Measurements from ENCODE around the gene SLC9A3. TPM values are rescaled to one million over a fixed set of nuclear protein-coding genes. Genes with fewer than 3 reads are reported as not detected.

Gene SLC9A3
- total RNA-seq, 6 experiments from 2014 or later = 0.63 to 1.00 (median 0.74) TPM

DNA sequence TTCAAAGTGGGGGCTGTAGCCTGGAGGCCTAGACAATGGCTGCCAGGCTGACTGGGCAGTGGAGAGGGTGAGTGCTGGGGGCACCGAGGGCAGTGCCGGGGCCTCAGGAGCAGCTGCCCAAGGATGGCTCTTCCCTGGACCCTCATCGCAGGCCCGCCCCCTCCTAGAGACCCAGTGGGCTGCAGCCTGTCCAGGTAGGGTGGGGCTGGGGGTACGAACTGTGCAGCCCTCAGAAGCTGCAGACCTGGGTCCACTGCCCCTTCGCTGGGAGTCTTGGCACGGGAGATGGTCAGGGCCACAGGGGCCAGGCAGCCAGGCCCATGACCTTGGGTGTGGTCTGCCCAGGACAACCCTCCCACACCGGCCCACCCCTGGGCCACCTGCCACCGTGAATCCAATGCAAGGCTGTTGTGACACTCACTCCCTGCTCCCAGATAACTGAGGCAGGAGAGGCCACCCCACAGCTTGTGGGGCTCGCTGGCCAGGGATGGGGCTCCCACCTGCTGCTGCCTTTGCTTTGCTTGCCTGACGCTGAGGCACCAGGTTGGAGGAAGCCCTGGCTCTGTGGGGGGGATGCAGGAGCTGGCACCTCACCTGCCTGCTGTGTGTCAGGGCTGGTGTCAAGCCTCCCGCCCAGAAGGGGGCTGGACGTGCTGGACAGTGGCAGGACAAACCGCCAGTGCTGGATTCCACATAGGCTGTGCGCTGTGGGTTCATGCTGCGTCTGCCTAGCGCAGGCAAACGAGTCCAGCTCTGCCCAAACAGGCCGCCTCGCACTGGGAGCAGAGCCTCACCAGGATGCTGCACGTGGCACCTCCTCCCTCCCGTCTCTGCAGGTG lies 23.1 kb upstream of the SLC9A3 start:
- H3K27me3 Mint-ChIP-seq (ENCODE audit: insufficient read depth) = peaks cover 24% of the 10 kb centered on the region
- no peak overlapping the region for H3K4me3 Mint-ChIP-seq
- TF ChIP-seq, protein P1, sequence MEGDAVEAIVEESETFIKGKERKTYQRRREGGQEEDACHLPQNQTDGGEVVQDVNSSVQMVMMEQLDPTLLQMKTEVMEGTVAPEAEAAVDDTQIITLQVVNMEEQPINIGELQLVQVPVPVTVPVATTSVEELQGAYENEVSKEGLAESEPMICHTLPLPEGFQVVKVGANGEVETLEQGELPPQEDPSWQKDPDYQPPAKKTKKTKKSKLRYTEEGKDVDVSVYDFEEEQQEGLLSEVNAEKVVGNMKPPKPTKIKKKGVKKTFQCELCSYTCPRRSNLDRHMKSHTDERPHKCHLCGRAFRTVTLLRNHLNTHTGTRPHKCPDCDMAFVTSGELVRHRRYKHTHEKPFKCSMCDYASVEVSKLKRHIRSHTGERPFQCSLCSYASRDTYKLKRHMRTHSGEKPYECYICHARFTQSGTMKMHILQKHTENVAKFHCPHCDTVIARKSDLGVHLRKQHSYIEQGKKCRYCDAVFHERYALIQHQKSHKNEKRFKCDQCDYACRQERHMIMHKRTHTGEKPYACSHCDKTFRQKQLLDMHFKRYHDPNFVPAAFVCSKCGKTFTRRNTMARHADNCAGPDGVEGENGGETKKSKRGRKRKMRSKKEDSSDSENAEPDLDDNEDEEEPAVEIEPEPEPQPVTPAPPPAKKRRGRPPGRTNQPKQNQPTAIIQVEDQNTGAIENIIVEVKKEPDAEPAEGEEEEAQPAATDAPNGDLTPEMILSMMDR (IDR thresholded peaks at IDR 0.05) = no peak
- H3K36me3 Mint-ChIP-seq (ENCODE audit: low read depth) = no peaks in the 10 kb centered on the region
- H3K27ac Mint-ChIP-seq = no peak overlapping the region
- no peaks in the 10 kb centered on the region for H3K9me3 Mint-ChIP-seq
- DNase-seq = no peak
- H3K4me1 Mint-ChIP-seq (ENCODE audit: low read depth) = peaks cover 5% of the 10 kb centered on the region

DNA sequence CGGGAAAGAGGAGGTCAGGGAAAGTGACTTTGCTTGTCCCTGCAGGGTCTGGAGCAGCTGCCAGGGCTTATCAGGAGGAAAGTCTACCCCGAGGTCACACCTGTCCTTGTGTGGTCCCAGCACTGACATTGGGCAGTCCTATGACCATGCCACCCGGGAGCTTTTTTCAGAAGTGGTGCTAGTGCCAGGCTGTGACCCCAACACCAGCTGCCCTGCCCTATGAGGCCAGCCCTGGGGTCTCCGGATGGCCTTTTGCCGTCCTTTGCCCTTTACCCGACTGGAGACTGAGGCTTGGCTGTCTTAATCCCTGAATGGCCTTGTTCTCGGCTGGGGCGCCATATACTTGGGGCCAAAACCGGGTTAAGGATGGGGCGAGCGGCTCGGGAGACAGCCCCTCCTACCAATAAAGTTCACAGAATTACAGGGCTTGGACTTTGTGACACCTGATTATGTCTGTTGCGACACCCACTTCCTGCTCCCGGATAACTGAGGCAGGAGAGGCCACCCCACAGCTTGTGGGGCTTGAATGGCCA lies 22.2 kb upstream of the SLC9A3 start:
- TF ChIP-seq, protein P1 (IDR thresholded peaks at IDR 0.05) = no peak
- no peak for DNase-seq
- H3K4me1 Mint-ChIP-seq (ENCODE audit: low read depth) = peaks cover 5% of the 10 kb centered on the region
- no peaks in the 10 kb centered on the region for H3K36me3 Mint-ChIP-seq (ENCODE audit: low read depth)
- H3K27ac Mint-ChIP-seq = no peak overlapping the region
- no peak overlapping the region for H3K4me3 Mint-ChIP-seq
- H3K9me3 Mint-ChIP-seq = no peaks in the 10 kb centered on the region
- peaks cover 25% of the 10 kb centered on the region for H3K27me3 Mint-ChIP-seq (ENCODE audit: insufficient read depth)

DNA sequence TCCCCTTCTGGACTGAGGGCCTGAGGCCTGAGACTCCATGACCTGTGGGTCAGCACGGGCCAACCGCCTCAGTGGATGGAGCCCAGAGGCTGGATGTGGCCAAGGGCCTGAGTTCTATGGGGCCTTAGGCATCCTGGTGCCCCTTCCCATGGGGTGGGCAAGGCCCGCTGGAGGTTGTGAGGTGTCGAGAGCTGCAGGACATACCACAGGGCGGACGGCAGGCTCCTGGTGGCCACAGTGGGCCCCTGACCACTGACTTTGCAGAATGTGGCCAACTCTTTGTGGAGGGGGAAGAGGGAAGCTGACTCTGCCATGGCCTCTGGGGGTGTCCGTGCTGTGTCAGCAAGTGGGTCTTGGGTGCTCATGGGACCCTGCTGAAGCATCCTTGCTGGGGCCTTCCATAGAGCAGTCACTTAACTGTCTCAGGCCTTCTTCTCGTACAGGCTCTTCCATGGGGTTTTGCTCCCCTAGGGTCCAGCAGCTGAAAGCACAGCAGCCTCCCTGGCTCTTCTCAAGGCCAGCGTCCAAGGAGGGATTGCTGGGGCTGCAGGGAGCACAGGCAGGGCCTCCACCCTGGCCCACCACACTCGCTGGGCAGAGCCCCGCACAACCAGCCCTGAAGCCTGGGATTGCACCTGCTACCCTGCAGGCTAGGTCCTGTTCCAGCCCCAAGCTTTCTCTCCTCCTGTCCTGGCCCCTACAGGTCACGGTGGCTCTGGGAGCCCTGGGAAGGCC lies 21.6 kb upstream of the SLC9A3 start:
- no peaks in the 10 kb centered on the region for H3K9me3 Mint-ChIP-seq
- peaks cover 5% of the 10 kb centered on the region for H3K4me1 Mint-ChIP-seq (ENCODE audit: low read depth)
- no peaks in the 10 kb centered on the region for H3K36me3 Mint-ChIP-seq (ENCODE audit: low read depth)
- H3K4me3 Mint-ChIP-seq = no peak overlapping the region
- no peak overlapping the region for H3K27ac Mint-ChIP-seq
- TF ChIP-seq, protein P1 (IDR thresholded peaks at IDR 0.05) = no peak
- H3K27me3 Mint-ChIP-seq (ENCODE audit: insufficient read depth) = peaks cover 19% of the 10 kb centered on the region
- no peak for DNase-seq

DNA sequence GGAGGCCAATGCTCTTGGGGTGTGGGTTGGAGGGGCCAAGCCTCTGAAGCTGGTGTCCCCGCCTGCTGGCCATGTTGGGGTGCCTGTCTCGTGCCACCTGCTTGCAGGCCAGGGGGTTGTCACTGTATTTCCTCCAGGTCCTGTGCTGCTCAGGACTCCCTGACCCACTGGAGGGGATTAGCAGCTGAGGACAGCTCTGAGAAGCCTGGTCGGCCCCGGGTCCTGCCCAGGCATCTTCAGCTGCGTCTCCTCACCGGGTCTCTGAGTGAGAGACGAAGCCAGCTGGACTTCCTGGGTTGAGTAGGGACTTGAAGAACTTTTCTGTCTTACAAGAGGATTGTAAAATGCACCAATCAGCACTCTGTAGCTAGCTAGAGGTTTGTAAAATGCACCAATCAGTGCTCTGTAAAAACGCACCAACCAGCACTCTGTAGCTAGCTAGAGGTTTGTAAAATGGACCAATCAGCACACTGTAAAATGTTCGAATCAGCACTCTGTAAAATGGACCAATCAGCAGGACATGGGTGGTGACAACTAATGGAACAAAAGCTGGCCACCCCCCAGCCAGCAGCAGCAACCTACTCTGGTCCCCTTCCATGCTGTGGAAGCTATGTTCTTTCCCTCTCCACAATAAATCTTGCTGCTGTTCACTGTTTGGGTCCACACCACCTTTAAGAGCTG lies 20.6 kb upstream of the SLC9A3 start:
- Mint-ChIP-seq H3K4me3 (no peak overlapping the region), H3K4me1 (ENCODE audit: low read depth) (peaks cover 5% of the 10 kb centered on the region), H3K36me3 (ENCODE audit: low read depth) (no peaks in the 10 kb centered on the region), H3K9me3 (no peaks in the 10 kb centered on the region), H3K27me3 (ENCODE audit: insufficient read depth) (peaks cover 18% of the 10 kb centered on the region), H3K27ac (no peak overlapping the region)
- no peak for DNase-seq
- TF ChIP-seq, protein P1 (IDR thresholded peaks at IDR 0.05) = no peak
